PFSK-1 (cell line): ENCODE data around the gene JPH2.

Experiments
- FOXP2 ChIP-seq: optimal IDR thresholded peaks from 2 replicates; pipeline ENCODE3; 2011; ENCODE audit warnings: borderline replicate concordance, control low read depth, inconsistent platforms; ENCODE audit not compliant: insufficient read depth; ENCODE audit errors: extremely low read length, extremely low read depth
- POLR2AphosphoS5 ChIP-seq: IDR thresholded peaks from 2 replicates; pipeline ENCODE4 v1.6.1; 2012; ENCODE audit warnings: low read depth, mild to moderate bottlenecking, control low read depth, low read length, moderate library complexity
- SIN3A ChIP-seq: IDR thresholded peaks from 2 replicates; pipeline ENCODE4 v1.6.1; 2012; ENCODE audit warnings: mild to moderate bottlenecking, low read length, moderate library complexity, borderline replicate concordance; ENCODE audit not compliant: insufficient read depth
- TAF1 ChIP-seq: IDR thresholded peaks from 2 replicates; pipeline ENCODE4 v1.6.1; 2012; ENCODE audit warnings: low read length, control low read depth, borderline replicate concordance; ENCODE audit not compliant: insufficient read depth
- TF ChIP-seq, protein P1 (sequence below), 2 experiments: IDR thresholded peaks; 2 replicates each; pipeline versions ENCODE4 v1.6.1 to v1.8.0; 2011 to 2012; ENCODE audit warnings: low read depth in 2 of 2, low read length in 2 of 2, control low read depth in 1 of 2, inconsistent platforms in 1 of 2, mild to moderate bottlenecking in 1 of 2, moderate library complexity in 1 of 2; ENCODE audit not compliant: insufficient read depth in 1 of 2

JPH2 gene

DNA sequence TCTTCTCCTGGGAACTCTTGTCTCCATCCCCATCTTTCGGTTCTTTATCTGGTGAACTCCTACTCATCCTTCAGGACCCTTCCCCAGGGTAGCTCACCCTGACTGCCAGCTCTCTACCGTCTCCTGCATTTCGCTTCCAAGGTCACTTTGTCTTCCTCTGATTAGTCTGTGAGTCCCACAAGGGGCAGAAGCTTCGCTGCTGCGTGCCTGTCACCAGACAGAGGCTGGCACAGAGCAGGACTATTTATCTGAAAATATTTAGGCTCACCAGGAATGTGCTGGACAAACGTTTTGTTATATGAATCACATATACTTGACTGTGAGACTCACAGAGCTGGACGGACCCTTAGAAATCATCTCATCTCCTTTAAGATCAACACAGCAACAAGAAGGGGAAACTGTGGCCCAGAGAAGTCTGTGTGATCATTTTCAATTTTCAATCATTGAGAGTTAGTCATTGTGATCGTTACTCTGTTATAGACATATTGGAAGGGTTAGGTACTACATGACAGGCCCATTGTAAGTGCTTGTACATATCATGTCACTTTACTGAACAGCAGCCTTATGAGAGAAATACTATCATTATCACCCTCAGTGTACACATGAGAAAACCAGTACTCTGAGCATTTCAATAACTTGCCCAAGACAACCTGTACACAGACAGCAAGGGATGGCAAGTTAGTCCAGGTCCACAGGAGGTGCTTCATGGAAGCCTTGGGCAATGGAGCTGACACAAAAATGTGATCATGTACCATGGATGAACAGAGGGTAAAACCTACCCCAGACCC is 51.4 kb downstream of the JPH2 start:
- TF ChIP-seq FOXP2, result no peak

DNA sequence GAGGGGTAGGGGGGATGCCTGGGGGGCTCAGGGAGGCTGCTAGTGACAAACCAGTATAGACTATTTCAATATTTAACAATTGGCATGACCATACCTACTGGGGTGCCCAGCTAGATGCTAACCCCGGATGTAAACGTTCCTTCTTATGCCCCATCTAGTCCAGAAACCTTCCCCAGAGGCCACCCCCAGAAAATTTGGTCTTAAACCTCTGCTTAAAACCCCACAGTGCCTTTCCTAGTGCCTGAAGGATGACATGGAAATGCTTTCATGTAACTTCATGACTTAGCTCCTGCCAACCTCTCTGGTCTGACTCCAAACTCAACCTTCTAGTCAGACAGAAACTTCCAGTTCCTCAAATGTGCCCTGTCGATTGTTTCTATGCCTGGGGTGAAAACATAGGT is 52.0 kb downstream of the JPH2 start:
- TF ChIP-seq, protein P1, sequence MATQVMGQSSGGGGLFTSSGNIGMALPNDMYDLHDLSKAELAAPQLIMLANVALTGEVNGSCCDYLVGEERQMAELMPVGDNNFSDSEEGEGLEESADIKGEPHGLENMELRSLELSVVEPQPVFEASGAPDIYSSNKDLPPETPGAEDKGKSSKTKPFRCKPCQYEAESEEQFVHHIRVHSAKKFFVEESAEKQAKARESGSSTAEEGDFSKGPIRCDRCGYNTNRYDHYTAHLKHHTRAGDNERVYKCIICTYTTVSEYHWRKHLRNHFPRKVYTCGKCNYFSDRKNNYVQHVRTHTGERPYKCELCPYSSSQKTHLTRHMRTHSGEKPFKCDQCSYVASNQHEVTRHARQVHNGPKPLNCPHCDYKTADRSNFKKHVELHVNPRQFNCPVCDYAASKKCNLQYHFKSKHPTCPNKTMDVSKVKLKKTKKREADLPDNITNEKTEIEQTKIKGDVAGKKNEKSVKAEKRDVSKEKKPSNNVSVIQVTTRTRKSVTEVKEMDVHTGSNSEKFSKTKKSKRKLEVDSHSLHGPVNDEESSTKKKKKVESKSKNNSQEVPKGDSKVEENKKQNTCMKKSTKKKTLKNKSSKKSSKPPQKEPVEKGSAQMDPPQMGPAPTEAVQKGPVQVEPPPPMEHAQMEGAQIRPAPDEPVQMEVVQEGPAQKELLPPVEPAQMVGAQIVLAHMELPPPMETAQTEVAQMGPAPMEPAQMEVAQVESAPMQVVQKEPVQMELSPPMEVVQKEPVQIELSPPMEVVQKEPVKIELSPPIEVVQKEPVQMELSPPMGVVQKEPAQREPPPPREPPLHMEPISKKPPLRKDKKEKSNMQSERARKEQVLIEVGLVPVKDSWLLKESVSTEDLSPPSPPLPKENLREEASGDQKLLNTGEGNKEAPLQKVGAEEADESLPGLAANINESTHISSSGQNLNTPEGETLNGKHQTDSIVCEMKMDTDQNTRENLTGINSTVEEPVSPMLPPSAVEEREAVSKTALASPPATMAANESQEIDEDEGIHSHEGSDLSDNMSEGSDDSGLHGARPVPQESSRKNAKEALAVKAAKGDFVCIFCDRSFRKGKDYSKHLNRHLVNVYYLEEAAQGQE (IDR thresholded peaks at IDR 0.05; ENCODE audit: insufficient read depth in 1 of 2, low read depth in 2 of 2, low read length in 2 of 2), result no peak
- no peak for TF ChIP-seq POLR2AphosphoS5
- no peak for TF ChIP-seq FOXP2
- TF ChIP-seq TAF1, result no peak
- no peak for TF ChIP-seq SIN3A

DNA sequence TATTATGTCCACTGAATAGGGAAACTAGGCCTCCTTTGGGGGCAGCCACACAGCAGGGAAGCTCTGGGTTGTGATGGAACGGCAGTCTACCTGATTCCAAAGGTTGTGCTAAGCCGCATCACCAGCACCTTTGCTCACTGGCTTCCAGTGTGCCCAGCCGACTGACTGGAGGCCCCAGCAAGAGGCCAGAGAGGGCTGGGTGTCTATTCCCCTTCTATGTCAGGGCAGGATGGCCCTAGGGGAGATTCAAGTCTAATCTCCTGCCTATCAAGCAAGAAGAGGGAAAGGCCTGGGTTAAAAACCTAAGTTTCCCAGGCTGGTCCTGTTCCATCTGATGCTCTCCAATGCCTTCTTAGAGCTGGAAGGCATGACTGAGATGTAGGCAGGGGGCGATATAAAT is 53.6 kb downstream of the JPH2 start:
- TF ChIP-seq FOXP2, result no peak
- no peak for TF ChIP-seq POLR2AphosphoS5
- no peak for TF ChIP-seq SIN3A
- no peak for TF ChIP-seq TAF1
- TF ChIP-seq, protein P1 (IDR thresholded peaks at IDR 0.05; ENCODE audit: insufficient read depth in 1 of 2, low read depth in 2 of 2, low read length in 2 of 2), result no peak

DNA sequence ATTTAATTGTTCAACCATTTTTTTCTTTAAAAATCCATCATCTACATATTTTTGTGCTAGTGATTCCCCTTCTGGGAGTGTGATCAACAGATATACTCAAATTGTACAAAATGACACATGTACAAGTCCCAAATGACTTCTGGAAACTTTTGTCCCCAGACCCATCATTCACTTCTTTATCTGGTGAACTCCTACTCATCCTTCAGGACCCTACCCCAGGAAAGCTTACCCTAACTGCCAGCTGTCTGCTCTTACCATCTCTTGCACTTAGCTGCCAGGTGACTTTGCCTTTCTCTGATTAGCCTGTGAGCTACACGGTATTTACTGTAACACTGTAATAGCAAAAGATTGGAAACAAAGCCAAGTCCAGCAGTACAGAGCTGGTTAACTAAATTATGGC is 55.3 kb downstream of the JPH2 start:
- TF ChIP-seq SIN3A (no peak), TAF1 (no peak), FOXP2 (no peak), POLR2AphosphoS5 (no peak)
- TF ChIP-seq, protein P1 (IDR thresholded peaks at IDR 0.05; ENCODE audit: insufficient read depth in 1 of 2, low read depth in 2 of 2, low read length in 2 of 2), result no peak

DNA sequence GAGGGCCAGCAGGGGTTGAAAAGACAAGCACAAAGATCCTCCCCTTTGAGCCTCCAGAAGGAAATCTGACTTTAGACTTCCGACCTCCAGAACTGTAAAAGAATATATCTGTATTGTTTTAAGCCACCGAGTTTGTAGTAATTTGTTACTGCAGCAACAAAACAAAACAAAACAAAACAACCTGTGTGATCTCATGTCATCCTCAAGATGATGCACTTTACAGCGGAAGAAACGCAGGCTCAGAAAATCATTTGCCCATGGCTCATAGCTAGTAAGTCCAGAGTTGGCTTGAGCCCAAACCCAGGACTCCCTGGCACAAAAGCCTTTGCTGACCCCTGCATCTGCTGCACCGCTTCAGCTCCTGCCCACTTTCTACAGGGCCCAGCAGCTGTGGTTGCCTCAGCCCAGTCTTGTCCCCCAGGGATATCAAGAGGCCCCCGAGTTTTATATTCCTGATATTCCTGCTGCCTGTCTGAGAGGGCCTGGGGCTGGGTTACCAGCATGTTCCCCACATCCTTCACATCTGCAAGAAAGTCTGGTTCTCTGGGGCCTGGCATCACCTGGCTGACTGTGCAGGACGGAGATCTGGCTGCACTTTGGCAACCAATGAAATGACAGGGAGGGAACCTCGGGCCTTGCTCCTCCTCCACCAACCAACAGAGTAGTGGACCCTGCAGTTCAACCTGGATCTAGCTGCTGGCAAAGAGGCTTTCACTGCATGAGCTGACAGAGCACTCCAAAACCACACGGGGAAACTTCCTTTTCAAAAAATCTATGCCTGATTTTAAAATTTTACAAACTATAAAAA is 56.9 kb downstream of the JPH2 start:
- TF ChIP-seq POLR2AphosphoS5, result no peak
- TF ChIP-seq, protein P1 (IDR thresholded peaks at IDR 0.05; ENCODE audit: insufficient read depth in 1 of 2, low read depth in 2 of 2, low read length in 2 of 2), result no peak
- no peak for TF ChIP-seq FOXP2
- TF ChIP-seq SIN3A, result no peak
- no peak for TF ChIP-seq TAF1
